Activated CD8-positive, alpha-beta memory T cell treated with anti-CD3 and anti-CD28 coated beads, Interleukin-2, amount 10 ng/mL, durations not matched to agents 7 days and 5 days (primary cell): Measurements from ENCODE around the gene FANCF. TPM values are rescaled to one million over a fixed set of nuclear protein-coding genes. Genes with fewer than 3 reads are reported as not detected.

Source experiments
- ATAC-seq: fragments of 150-1000 bp; cut with Tn5 transposase; one replicate; pipeline ENCODE4 v1.10.0; 2021; ENCODE audit warnings: moderate library complexity
- CTCF ChIA-PET: fragments of 350-600 bp; sonication (Branson Sonifier 250); formaldehyde crosslinking; loops from one replicate; lab custom pipeline; 2021; ENCODE audit warnings: antibody characterized with exemption; lab: Charles Lee
- DNase-seq: peaks from one replicate; pipeline ENCODE4 v3.0.0-alpha.2; 2020
- H3K27ac Mint-ChIP-seq: one replicate; pipeline ENCODE4 v1.8.0; 2021; ENCODE audit warnings: mild to moderate bottlenecking, mixed read lengths
- H3K27me3 Mint-ChIP-seq: one replicate; pipeline ENCODE4 v1.8.0; 2021; ENCODE audit warnings: mixed read lengths
- H3K36me3 Mint-ChIP-seq: one replicate; pipeline ENCODE4 v1.8.0; 2021; ENCODE audit warnings: mild to moderate bottlenecking, mixed read lengths
- H3K4me1 Mint-ChIP-seq: one replicate; pipeline ENCODE4 v1.8.0; 2021; ENCODE audit warnings: mixed read lengths
- H3K4me3 Mint-ChIP-seq: one replicate; pipeline ENCODE4 v1.8.0; 2021; ENCODE audit warnings: mild to moderate bottlenecking, moderate library complexity, mixed read lengths
- H3K9me3 Mint-ChIP-seq: one replicate; pipeline ENCODE4 v1.8.0; 2022; ENCODE audit warnings: low read depth, mixed read lengths
- total RNA-seq, 2 experiments: library from RNA; stranded (reverse); gene quantifications; one replicate each; pipeline ENCODE4 v1.2.3, GENCODE V29; 2021

The FANCF gene
- total RNA-seq, 2 experiments from 2014 or later, result 15.6 to 18.0 TPM

DNA sequence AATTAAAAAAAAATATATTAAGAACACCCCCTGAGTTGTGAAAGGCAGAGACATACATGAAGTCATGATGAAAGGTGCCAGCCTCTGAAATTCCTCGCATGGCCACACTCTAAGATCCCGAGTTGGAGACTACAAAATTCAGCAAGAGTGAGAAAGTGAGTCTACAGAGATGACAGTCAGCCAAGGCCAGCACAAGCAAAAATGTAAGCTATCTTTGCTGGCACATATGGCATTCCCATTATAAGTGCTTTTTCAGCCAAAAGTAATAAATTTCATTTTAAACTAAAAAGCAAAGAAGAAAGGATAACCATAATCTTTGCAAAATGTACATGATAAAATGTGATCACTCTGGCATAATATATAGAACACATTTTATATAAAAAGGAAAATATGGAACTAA is 40.6 kb downstream of the FANCF start:
- Mint-ChIP-seq H3K36me3 (no peaks in the 10 kb centered on the region), H3K27me3 (peaks cover 1% of the 10 kb centered on the region), H3K4me3 (no peak overlapping the region), H3K27ac (no peak overlapping the region), H3K9me3 (no peaks in the 10 kb centered on the region), H3K4me1 (no peaks in the 10 kb centered on the region)
- CTCF ChIA-PET, result no interaction called here
- ATAC-seq (no peak), DNase-seq (no peak)

DNA sequence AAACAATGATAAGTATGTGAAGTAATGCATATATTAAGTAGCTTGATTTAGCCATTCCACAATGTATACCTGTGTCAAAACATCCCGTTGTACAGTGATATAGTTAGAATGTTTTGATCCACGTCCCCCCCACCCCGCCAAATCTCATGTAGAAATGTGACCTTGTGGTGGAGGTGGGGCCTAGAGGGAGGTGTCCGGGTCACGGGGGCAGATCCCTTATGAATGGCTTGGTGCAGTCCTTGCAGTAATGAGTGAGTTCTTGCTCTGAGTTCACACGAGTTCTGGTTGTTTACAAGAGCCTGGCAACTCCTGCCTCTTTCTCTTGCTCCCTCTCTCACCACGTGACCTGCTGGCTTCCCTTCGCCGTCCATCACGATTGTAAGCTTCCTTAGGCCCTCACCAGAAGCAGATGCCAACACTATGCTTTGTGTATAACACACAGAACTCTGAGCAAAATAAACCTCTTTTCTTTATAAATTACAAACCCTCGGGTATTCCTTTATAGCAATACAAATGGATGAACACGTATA is 41.6 kb downstream of the FANCF start:
- ATAC-seq, result no peak
- CTCF ChIA-PET, result no interaction called here
- Mint-ChIP-seq H3K4me3 (no peak overlapping the region), H3K27ac (no peak overlapping the region), H3K9me3 (no peaks in the 10 kb centered on the region), H3K36me3 (no peaks in the 10 kb centered on the region), H3K4me1 (no peaks in the 10 kb centered on the region), H3K27me3 (no peaks in the 10 kb centered on the region)
- DNase-seq, result no peak

DNA sequence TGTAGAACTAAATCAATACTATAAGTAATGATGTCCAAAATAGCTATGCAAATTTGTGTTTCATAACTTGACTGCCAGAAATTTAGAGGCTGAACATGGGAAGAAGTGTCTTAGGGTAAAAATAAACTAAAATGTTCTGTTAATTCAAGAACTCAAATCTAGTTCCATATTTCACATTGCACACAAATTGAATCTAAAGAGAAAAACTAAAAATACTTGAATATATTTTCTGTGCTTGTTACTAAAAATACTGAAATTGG is 43.5 kb downstream of the FANCF start:
- Mint-ChIP-seq H3K27ac (no peak overlapping the region), H3K36me3 (no peaks in the 10 kb centered on the region), H3K9me3 (no peaks in the 10 kb centered on the region), H3K4me3 (no peak overlapping the region), H3K27me3 (no peaks in the 10 kb centered on the region), H3K4me1 (no peaks in the 10 kb centered on the region)
- CTCF ChIA-PET, result no interaction called here
- no peak for DNase-seq
- ATAC-seq, result no peak

DNA sequence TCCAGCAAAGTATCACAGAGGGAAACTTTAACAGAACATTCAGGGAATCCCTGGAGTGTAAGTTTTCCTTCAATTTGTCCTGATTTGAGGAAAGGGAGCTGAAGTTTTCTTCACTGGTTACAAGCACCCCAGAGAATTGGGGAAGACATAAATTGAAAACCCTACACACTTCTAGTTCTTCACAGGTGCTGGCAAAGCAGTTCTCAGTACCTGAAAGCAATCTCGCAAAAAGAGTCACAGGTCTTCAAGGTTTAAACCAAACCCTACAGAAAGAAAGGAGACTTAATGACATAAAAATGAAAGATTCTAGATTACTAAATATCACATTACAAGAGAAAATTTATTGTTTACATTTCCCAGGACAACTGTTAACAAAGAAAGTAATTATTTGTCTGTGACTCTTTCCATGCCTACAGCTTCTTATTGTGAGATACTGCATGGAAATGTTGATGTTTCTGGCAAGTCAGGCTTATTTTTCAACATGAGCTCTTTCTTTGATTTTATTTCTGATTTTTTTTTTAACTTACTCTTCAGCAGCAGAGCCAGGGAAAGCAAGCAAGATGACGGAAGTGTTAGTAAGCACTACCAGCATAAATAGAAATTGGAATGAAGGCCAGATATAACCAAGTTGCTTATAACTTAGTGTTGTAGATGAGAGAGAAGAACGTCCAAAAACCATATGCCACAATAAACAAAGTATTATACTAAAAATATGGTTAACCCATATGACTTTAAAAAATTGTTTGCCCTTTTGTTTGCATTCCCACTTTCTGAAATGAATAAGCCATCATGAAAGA is 44.1 kb downstream of the FANCF start:
- H3K27ac Mint-ChIP-seq, result no peak overlapping the region
- no peak for ATAC-seq
- no peaks in the 10 kb centered on the region for H3K9me3 Mint-ChIP-seq
- CTCF ChIA-PET, result no interaction called here
- no peaks in the 10 kb centered on the region for H3K4me1 Mint-ChIP-seq
- DNase-seq, result no peak
- no peaks in the 10 kb centered on the region for H3K36me3 Mint-ChIP-seq
- H3K4me3 Mint-ChIP-seq, result no peak overlapping the region
- no peaks in the 10 kb centered on the region for H3K27me3 Mint-ChIP-seq

DNA sequence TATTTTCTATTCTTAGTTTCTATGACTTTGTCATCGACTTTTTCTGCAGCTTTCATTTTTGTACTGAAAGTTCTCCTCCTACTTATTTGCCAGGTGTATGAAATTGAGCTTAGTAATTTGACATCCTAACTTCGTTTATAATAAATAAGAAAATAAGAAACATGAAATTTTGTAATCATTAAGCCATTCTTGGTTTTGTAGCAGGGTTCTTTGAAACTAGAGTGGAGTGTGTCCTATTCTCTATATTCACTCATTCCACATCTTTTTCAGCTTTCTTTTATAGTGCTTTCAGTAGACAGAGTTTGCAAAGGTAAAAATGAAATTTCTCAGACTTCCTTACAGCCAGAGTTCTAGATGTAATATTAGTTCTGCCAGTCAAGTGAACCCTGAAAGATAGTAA is 47.8 kb downstream of the FANCF start:
- DNase-seq (no peak), ATAC-seq (no peak)
- no peaks in the 10 kb centered on the region for H3K4me1 Mint-ChIP-seq
- no peaks in the 10 kb centered on the region for H3K36me3 Mint-ChIP-seq
- CTCF ChIA-PET, result no interaction called here
- no peak overlapping the region for H3K27ac Mint-ChIP-seq
- no peaks in the 10 kb centered on the region for H3K27me3 Mint-ChIP-seq
- H3K4me3 Mint-ChIP-seq, result no peak overlapping the region
- H3K9me3 Mint-ChIP-seq, result no peaks in the 10 kb centered on the region

Other genes with a start within 250 kb of the FANCF start
- gene GAS2, start 40.8 kb upstream of the FANCF start, total RNA-seq, result 1 to 10 TPM; 1.3 to 2.0 TPM
- gene SVIP, start 204.0 kb upstream of the FANCF start, total RNA-seq, result 10 to 100 TPM; 26.1 to 38.4 TPM
- gene CCDC179, start 234.7 kb upstream of the FANCF start, total RNA-seq, result not detected